GM18867 (cell line): ENCODE results near the gene ZCWPW2.

Experiments used
- ATAC-seq: cut with Tn5 transposase; IDR thresholded peaks from one replicate; pipeline ENCODE4 v1.9.1; 2021; ENCODE audit warnings: mild to moderate bottlenecking, moderate library complexity; ENCODE audit not compliant: unreplicated experiment

ZCWPW2 gene, protein sequence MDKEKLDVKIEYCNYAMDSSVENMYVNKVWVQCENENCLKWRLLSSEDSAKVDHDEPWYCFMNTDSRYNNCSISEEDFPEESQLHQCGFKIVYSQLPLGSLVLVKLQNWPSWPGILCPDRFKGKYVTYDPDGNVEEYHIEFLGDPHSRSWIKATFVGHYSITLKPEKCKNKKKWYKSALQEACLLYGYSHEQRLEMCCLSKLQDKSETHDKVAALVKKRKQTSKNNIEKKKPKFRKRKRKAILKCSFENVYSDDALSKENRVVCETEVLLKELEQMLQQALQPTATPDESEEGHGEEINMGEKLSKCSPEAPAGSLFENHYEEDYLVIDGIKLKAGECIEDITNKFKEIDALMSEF

DNA sequence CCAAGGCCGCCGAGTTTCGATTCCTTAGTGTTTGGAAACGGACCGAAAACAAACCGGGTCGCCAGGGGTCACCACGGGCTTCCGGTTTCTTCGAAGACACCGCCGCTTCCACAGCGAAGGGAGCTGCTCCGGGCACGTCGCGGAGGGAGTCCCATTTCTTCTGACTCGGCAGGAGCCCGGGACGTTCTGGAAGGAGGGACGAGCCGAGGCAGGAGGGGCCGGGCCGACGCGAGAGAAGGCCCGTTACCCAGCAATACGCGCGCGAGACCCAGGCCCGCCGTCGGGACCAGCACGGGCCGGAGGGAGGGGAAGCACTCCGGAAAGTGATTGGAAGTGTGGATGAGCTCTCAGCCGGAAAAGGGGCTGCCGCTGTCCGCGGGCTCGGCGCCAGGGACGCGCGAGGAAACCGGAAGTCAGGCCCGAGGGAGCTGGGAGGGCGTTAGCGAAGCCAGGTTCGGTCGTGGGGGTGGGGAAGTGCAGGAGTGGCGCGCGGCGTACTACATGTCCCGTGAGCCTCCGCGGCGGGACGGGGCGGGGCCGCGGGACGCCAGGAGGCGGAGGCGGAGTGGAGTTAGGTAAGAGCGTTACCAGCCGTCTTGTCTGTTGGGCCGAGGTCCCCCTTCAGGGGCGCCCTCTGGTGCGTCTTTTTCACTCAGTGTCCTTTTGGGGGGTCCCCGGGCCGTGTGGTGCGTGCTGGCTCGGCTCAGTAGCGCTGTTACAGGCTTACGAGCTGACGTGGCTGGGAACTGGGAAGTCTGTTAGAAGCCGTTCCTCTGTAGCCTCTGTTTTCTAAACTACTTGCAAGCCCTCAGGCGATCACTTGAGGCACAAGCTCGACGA, at the start of gene ZCWPW2, which contains the start of gene AZI2:
ZCWPW2 (plus strand) TSS at position 93 of the 840 bp plus-strand sequence. CDS start 64,348 bp downstream, outside the sequence.
AZI2 (minus strand) TSS at position 196 of the 840 bp plus-strand sequence. CDS start 8,207 bp downstream, outside the sequence.
- peak; percentile 91 for ATAC-seq

DNA sequence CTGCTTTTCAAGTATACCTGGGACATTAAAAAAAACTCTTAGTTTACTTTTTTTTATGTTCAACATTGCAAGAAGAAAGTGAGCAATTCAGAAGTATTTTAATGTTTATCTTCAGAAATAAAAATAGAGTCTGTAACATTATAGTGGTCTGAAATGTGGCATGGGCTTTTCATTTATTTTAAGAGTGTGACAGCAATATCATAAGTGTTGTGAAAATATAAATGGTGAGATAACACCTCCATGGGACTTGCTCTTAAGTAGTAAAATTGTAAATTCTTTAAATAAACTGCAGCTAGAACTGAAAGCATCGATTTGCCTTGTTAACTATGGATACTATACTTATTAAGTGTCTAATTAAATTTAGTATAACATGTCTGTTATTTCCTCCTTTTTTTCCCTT, 48.8 kb upstream of the ZCWPW2 start:
- ATAC-seq = no peak

DNA sequence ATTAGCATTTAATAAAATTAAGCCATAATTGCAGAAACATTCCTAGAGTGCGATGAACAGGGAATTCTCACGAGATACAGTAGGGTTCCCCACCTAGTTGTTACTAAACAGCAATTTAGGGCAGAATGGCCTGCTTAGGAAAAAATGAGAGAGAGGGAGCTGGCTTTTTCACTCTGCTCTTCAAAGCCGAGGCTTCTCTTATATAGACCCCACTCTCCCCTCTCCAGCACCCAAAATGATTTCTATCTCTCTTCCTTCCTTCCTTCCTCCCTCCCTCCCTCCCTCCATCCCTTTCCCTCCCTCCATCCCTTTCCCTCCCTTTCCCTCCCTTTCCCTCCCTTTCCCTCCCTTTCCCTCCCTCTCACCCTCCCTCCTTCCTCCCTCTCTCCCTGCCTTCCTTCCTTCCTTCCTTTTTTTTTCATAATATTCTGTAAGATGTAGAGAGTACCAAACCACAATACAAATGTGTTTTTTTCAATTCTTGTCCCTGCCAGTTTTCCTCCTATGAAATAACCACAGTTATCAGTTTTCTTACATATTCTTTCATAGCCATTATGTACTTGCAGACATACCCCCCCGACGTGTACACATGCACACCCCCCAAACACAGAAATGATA, 48.1 kb upstream of the ZCWPW2 start:
- ATAC-seq = no peak

DNA sequence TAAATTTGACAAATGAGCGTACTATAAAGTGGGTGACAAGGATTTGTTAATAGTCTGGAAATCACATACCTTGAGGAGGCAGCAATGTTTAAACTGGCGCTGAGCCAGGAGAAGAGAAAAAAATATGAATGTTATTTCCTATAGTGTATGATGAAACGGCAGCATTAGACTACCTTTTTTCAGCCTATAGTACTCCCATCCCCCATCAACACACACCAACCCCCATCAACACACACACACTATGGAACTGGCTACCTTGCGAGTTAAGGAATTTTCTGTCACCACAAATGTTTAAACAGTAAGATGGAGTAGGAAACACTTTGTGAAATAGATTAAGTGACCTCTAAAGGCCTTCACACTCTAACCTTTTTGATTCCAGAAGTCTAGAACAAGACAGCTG, 46.8 kb upstream of the ZCWPW2 start:
- ATAC-seq = no peak

DNA sequence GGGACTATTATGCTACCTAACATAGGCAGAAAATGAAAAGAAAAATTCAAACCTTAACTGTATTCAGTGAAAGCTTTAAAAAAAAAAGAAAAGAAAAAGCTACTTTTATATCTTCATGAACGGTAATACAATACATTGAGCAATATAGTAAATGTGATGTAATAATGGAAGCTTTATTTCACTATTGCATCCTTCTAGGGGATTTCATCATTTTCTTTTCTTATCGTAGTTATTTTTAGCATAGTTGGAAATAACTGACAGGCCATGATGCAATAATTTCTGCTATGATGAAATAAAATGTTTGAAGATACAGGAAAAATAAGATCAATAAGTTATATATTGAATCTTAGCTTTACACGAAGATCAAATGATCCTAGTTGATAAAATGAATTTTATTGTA, 40.3 kb upstream of the ZCWPW2 start:
- ATAC-seq = no peak

DNA sequence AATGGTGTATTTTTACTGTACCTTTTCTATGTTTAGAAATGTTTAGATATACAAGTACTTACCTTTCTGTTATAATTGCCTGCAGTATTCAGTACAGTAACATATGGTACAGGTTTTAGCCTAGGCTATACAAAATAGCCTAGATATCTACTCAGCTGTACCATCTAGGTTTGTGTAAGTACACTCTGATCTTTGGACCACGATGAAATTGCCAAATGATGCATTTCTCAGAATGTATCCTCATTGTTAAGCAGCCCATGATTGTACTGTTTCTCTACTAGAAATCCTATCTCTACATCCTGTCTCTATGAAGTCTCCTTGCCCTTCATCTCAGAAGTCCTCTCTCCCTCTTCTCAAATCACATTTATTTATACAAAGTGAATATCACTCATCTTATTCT, 32.8 kb upstream of the ZCWPW2 start:
- ATAC-seq = no peak

DNA sequence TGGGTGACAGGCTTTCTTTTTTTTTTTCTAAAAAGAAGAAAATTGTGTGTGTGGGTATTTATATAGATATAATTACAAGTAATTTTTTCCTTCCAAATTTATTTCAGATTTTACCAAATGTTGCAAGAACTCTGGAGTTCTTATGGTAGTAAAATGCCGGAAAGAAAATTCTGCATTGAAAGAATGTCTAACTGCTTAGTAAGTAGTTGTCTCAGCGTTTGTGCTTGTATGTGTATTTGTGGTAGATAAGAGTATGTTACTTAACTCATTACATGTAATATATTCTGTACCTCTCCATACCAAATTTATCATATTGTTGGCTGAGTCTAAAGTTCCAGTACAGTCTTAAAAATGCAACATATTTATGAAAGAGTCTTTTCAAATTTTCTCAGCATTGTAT, 32.3 kb upstream of the ZCWPW2 start:
- ATAC-seq = no peak

DNA sequence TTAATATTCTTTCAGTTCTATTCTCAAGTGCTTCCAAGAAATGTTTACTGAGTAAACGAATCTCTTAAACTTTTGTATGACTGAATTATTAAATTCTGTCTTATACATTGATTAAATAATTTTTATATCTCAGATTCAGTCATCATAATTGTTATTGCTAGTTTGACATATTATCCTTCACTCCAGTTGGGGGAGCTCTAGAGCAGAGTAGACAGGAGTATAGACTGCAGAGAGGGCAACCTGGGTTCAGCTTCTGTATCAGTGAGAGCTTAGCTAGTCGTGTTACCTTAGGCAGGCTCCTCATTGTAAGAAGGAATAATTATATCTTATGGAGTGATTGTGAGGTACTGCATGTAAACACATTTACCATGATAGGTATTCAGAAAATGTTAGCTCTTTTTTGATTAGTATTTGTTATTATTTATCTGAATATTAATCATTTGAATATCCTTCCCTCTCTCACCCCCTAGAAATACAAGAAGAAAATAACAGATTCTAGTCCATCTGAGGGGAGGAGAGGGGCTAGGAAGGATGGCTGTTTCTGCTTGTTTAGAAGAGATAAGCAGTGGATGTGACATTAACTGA, 31.0 kb upstream of the ZCWPW2 start:
- ATAC-seq = peak; percentile 96

DNA sequence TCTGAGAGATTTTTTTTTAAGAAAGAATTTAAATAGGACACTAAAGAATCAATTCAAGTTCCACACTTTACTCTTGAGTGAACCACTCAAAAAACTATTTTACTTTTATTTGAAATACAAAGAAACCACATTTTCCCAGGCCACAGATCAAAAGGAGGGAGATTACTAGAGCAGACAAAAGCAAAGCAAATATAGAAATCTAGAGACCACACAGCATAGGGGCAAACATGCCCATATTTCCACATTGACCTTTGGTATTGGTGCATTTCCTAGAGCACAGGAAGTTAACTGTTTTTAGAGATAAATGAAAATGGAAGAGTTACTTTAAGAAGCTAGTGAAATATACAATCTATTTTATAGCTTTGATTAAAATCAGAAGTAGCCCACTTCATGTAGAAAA, 27.5 kb upstream of the ZCWPW2 start:
- no peak for ATAC-seq

DNA sequence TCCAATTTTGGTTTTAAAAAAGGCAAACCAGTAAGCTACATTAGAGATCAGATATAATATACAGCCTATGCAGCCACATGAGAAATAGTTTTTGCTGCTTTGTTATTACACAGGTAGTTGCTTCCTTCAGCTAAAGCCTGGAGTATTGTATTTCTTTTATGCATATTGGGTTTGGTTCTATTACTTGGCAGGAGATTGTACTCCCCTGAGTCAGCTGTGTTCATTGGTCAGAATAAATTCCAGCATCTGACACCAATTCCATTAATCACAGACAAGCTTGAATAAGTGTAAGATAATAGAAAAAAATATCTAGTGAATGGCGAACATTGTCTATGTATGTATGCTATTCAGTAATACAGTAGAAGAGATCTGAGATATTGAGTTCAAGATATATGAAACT, 26.1 kb upstream of the ZCWPW2 start:
- ATAC-seq = no peak

DNA sequence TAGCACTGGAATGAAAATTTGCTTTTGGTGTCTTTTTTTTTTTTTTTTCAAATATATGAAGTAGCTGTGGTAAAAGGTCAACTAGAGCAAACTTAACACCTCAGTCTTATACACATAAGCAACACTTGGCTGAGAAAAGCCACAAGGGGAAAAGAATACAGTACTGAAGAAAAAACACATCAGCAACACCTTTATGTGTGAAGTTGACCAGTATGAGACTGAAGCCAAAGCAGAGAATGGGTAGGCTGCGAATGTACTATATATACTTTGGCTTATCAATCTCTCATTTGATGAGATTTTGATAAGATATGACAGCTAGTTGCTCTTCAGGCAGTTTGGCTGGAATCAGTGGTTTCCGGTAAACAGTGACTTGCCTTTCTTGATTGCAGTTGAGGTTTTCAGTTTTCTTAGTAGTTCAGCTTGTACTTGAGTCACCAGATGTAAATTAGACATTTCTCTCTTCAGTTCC, 22.0 kb upstream of the ZCWPW2 start:
- peak; percentile 91 for ATAC-seq

DNA sequence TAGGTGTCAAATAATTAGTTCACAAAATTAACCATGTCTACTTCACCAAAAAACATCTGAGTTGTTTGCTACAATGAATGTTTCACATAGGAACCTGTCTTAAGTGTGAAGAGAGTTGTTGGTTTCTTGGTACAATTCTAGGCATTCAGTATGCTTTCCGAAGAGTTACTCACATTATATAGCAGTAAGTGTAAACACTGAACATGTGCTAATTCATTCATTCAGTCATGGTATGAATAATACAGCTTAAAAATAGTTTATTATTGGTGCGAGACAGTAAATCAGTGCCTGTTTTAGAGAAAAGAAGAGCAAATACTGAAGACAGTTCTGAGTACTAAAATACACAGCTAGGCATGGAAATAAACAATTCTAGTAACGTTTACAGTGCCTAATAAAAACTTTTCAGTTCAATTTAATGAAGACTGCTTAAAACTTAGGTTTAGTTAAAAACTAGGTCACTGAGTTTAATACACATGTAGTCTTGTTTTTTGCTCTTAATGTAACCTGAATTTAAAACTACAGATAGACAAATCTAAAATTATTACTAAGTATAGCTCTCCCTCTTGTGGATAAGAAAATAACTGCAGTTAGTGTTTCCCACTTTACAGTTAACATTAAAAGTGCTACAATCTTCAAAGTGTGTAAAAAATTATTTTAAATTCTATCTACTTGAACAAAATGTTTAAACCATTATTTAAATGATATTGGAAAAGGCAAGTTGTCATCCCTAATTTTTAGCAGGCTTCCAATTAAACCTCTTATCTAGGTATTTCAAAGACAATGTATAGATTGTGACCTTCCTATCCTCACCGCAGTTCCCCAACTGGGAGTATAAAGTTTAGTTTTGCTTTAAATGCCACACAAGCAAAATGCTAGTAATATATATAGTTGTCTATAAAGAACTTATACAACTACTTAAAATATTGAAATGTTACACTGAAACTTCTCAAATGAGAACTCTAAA, 20.1 kb upstream of the ZCWPW2 start:
- no peak for ATAC-seq

DNA sequence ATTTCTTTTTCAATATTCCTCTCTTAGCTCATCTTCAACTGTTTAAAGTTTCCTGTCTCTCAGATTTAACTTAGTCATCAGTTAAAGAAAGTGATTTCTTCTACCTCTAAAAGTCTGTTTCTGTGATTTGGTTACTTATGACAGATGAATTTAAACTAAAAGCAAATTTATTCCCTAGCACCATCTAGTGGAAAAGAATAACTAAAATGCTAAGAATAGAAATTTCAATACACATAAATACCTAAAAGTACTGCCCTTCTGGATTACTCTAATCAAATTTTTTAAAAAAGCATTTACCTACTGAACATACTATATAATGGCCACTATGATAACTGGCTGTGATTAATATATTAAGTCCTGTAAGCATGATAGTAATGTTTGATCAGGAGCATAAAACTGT, 14.0 kb upstream of the ZCWPW2 start:
- no peak for ATAC-seq

DNA sequence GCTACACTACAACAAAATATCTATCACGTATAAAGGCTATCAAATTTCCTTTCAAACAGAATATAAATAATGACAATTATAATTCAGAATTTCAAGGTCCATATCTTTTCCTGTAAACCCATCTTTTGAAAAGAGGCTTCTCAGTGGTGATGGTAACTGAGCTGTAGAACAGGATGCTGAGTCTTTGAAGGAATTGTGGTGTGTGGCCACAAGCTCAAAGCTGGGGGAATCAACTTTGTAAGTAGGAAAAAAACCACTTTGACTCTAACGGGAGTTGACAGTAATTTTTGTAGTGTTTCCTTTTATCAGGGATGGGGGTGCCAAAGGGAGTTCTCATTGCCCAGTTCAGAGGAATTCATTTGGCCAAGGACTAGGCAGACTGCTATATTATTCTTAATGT, 13.3 kb upstream of the ZCWPW2 start:
- no peak for ATAC-seq

DNA sequence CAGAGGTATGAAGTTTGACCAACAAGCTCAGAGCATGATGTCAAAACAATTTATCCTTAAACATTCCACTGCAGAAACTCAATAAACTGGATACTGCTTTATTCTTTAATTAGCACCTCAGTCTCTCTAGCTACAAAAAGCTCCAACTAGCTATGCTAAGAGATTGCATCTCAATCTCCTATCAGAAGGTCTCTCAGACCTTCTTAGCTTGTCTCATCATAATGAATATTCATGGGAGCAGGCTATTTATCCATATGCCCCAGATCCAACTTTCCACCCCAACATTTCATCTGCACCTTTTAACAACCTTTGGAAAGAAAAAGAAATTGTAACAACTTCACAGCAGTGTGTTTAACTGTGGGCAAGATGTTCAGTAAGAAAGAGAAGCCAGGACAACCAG, 11.3 kb upstream of the ZCWPW2 start:
- ATAC-seq = no peak

DNA sequence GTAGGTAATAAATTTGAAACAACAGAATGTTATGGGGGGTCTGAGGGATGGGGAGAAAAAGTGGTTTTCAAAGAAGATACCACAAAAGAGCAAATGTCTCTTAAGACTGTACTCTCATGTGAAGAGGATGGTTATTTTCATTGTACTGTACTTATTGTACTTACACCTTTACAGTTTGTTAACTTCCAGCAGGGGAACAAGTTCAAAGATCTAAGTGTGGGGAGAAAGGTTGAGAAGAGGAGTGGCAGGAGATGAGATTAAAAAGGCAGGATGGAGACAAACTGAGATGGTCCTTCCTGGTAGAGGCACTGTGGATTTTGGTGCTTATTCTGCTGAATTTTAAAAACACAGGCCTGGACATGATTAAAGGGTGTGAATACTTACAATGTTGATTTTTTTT, 5.4 kb upstream of the ZCWPW2 start:
- ATAC-seq = no peak

DNA sequence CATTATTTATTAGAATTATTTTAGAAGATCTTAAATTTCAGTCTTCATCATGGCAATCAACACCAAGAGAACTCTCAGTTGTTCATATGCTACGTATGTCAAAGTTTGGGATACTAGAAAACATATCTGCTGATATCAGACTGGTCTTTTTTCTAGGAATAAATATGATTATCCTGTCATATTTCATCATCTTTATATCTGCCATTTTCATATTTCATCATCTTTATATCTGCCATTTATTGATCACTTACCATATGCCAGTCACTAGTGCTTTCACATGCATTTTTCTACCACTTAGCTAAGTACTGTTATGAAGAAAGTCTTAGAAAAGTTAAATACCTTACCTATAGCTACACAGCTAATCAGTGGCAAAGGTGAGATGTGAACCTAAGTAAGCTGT, 2.8 kb upstream of the ZCWPW2 start:
- no peak for ATAC-seq

DNA sequence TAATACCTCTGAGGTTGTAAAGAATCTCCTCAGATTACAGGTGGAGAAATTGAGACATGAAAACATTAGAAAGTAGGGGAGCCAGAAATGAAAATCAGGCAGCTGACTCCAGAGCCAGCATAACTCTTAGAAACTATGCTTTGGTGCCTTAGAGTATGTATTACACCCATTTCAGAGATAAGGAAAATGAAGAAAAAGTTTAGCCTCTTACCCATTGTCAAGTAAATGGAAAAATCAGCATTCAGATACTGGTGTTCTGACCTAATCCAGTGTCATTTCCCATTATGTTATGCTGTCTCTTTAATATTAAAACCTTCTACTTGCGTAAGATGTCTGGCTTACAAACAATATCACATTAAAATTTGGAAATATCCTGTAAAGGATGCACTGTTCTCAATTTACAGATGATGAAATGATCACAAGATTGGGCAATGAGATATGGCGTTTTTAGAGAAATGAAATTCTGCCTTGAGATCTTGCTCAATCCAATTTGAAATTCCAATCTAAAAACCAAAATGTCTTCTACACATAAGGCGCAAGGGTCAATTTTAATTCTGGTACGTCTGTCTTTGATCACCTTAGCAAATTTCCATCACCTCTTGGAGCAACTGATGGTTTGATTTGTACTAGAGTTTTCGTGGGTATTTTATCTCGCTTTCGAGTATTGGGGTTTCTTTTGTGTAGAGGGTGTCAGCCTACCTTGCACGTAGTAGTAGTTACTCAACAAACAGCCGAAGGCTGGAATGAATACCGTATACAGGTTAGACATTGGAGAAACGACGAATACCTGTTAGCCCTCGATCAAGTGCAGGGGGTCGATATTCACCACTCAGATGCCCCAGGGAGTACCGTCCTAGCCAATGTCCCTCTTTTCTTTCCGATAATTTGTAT, 902 bp upstream of the ZCWPW2 start:
- ATAC-seq = no peak

DNA sequence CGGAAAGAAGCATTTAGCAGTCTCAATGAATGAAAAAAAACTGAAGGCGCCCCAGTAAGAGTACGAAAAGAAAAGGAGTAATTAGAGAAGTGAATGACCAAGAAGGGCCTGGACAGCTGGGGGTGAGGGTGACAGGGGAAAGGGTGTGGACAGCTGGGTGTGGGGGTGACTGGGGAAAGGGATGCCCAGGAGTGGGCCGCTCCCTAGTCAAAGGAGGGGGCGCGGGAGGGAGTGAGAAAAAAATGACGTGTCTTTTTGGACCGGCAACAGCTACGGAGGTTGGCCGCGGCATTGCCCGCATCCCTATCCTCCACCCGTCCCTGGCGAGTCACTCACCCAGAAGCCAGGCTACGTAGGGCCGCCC, 274 bp upstream of the ZCWPW2 start:
- no peak for ATAC-seq
